Esophagus squamous epithelium (tissue), 5 donors: ENCODE measurements around the gene WDR82. TPM values are rescaled to one million over a fixed set of nuclear protein-coding genes. Genes with fewer than 3 reads are reported as not detected.

Source experiments
- DNase-seq: peaks from one replicate; lab custom pipeline; 2025; lab: John Stamatoyannopoulos, UW
- H3K27ac ChIP-seq, 4 donors: fragments of 200-600 bp; sonication (generic); one replicate each; pipeline ENCODE4 v1.5.1; 2016 to 2019; ENCODE audit warnings: mild to moderate bottlenecking in 1 of 4
- H3K27me3 ChIP-seq, 4 donors: fragments of 200-600 bp; sonication (generic); 1 replicate in 3 of 4; 2 replicates in 1 of 4; pipeline versions ENCODE4 v1.5.1 to v1.6.0; 2017 to 2021; ENCODE audit warnings: antibody characterized with exemption in 1 of 4
- H3K36me3 ChIP-seq, 3 donors: fragments of 200-600 bp; sonication (generic); one replicate each; pipeline ENCODE4 v1.5.1; 2016 to 2019
- H3K4me1 ChIP-seq, 3 donors: fragments of 200-600 bp; sonication (generic); one replicate each; pipeline ENCODE4 v1.5.1; 2017 to 2019
- H3K4me3 ChIP-seq, 4 donors: fragments of 200-600 bp; sonication (generic); 1 replicate in 3 of 4; 2 replicates in 1 of 4; pipeline ENCODE4 v1.5.1; 2016 to 2019; ENCODE audit warnings: mild to moderate bottlenecking in 2 of 4, moderate library complexity in 1 of 4
- H3K9me3 ChIP-seq, 3 donors: fragments of 200-600 bp; sonication (generic); one replicate each; pipeline ENCODE4 v1.5.1; 2016 to 2019
- POLR2A ChIP-seq, 4 donors: fragments of 450-650 bp; IDR thresholded peaks; one replicate each; pipeline ENCODE4 v1.6.1; 2017; ENCODE audit warnings: antibody characterized with exemption in 4 of 4, mild to moderate bottlenecking in 4 of 4, moderate library complexity in 3 of 4
- WGBS, 2 donors: methylation state at CpG; one replicate each; pipeline ENCODE4 v1.1.5; 2018; 5-methylcytosine and 5-hydroxymethylcytosine counted together
- intact Hi-C: fragments of 100-400 bp; cut with DNase I; formaldehyde crosslinking; loops from one replicate; pipeline ENCODE4 v1.15.0; 2022
- total RNA-seq, 4 donors: library from RNA; depleted of rRNA; stranded (reverse); fragments of >200 nt; gene quantifications; one replicate each; pipeline ENCODE4 v1.1.0, GENCODE V29; 2016
- TF ChIP-seq, protein P1 (sequence below), 6 experiments: fragments of 450-650 bp in 4 of 6; fragments of 200-600 bp in 2 of 6; sonication (generic) in 2 of 6; IDR thresholded peaks; one replicate each; pipeline ENCODE4 v1.5.1; 2016 to 2019; ENCODE audit warnings: antibody characterized with exemption in 6 of 6, mild to moderate bottlenecking in 4 of 6, moderate library complexity in 4 of 6
- donor health status: DM: yes; HTN: yes; CAD: no.

Gene WDR82
- total RNA-seq, 4 donors from 2014 or later = 42.7 to 58.7 (median 52.9) TPM

DNA sequence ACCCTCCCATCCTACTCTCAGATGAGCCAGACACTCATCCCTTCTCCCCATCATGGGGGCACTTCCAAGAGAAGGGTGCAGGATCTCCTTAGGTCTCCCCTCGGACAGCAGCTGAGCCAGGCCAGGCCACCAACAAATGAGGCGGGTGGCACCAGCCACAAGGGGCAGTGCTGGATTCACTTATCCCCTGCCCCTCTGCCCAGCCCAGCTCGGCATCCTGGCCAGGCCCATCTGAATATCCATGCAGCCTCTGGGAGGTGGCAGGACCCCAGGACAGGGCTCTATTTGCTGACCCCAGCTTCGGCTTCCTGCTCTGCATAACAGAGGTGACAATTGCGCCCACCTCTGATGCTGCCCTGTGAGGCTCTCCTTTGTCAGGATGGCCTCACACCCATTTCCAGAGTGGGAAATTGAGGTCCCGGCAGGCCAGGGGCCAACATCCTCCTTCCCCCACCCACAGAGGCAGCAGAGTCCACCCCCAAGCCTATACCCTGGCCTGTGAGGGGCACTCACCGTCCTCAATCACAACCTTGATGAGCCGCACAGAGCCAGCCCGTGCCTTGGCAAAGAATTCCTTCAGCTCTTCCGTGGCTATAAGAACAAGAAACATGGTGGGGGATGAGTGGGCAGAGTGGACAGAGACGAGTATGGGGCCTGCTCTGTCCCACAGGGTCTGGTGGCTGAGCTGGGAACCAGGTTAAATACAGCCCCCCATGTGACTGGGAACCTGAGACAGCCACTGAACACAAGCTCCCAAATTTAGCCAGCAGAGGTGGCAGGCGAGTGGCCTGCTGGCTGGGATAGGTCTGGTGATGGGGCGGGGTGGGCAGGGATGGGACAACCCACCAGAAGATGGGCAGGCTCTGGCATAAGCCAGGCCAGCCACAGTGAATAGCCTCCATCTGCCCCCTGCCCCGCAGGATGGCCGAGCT, 43.7 kb downstream of the WDR82 start:
- WGBS, 2 donors = 70 to 95% methylated on average over 6 to 7 of the region's 15 CpGs
- H3K27ac ChIP-seq = no peak overlapping the region
- H3K9me3 ChIP-seq = no peaks in the 10 kb centered on the region
- no peaks in the 10 kb centered on the region for H3K27me3 ChIP-seq
- no peak overlapping the region for H3K4me3 ChIP-seq
- H3K36me3 ChIP-seq = peaks cover 21 to 63% (median 23%) of the 10 kb centered on the region in 3 donors
- DNase-seq = no peak
- TF ChIP-seq, protein P1, sequence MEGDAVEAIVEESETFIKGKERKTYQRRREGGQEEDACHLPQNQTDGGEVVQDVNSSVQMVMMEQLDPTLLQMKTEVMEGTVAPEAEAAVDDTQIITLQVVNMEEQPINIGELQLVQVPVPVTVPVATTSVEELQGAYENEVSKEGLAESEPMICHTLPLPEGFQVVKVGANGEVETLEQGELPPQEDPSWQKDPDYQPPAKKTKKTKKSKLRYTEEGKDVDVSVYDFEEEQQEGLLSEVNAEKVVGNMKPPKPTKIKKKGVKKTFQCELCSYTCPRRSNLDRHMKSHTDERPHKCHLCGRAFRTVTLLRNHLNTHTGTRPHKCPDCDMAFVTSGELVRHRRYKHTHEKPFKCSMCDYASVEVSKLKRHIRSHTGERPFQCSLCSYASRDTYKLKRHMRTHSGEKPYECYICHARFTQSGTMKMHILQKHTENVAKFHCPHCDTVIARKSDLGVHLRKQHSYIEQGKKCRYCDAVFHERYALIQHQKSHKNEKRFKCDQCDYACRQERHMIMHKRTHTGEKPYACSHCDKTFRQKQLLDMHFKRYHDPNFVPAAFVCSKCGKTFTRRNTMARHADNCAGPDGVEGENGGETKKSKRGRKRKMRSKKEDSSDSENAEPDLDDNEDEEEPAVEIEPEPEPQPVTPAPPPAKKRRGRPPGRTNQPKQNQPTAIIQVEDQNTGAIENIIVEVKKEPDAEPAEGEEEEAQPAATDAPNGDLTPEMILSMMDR (IDR thresholded peaks at IDR 0.05) = no peak
- TF ChIP-seq POLR2A (IDR thresholded peaks at IDR 0.05) = no peak
- intact Hi-C loops = loop anchor here (5.0 kb wide), 1 partner anchor 38 kb away; no protein-coding TSS in a partner anchor
- H3K4me1 ChIP-seq = peaks cover 25 to 75% (median 28%) of the 10 kb centered on the region in 3 donors

DNA sequence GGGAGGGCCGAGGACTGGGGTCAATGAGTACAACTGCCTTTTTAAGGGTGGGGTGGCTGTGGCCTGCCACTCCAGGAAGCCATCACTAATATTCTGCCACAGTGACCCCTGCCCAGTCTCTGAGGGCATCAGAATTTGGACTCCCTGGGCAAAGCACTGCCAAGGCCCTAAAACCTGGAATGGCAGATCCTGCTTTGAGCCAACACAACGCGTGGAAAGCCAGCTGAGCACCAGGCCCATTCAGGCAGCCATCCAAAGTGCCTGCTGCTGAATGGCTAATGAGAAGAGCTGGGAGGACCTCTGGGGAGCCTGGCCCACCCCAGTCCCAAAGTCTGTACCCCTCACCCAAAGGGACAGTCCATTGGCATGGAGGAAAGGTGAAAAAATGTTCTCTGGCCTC, 44.5 kb downstream of the WDR82 start:
- TF ChIP-seq, protein P1 (IDR thresholded peaks at IDR 0.05) = no peak
- TF ChIP-seq POLR2A (IDR thresholded peaks at IDR 0.05) = no peak
- Histone ChIP-seq H3K27me3 (no peaks in the 10 kb centered on the region), H3K27ac (peak overlapping the region in 1 of 4 donors; percentile 14), H3K4me1 (peaks cover 23 to 69% (median 23%) of the 10 kb centered on the region in 3 donors), H3K36me3 (peaks cover 29 to 71% (median 31%) of the 10 kb centered on the region in 3 donors), H3K9me3 (no peaks in the 10 kb centered on the region), H3K4me3 (no peak overlapping the region)
- WGBS, 2 donors = 66 to 88% methylated on average over 1 to 3 of the region's 3 CpGs
- DNase-seq = no peak
- intact Hi-C loops = no loop called here

DNA sequence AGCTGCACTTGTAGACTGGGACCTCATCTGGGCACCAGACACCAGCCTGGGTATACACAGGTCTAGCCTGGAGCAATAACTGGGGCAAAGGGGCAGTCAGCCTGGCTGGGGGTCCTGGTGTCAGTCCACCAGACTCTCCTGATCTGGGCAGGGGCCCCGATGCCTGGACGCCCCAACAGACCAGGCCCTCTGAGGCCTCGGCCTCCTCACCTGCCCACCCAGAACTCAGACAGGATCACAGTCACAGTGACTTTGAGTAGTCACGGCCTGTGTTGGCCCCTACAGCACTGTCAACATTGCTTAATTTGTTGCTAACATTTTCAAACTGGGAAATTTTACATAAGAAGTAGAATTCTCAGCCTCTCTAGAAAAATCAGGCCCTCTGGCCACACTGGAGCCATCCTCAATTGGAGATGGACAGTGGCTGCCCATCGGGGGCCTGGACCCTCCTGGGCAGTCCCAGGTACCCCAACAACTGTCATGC, 45.3 kb downstream of the WDR82 start:
- H3K36me3 ChIP-seq = peaks cover 33 to 79% (median 39%) of the 10 kb centered on the region in 3 donors
- DNase-seq = no peak
- TF ChIP-seq POLR2A (IDR thresholded peaks at IDR 0.05) = no peak
- TF ChIP-seq, protein P1 (IDR thresholded peaks at IDR 0.05) = no peak
- 94 to 100% methylated on average over 2 to 3 of the region's 5 CpGs for WGBS, 2 donors
- peaks cover 20 to 62% (median 21%) of the 10 kb centered on the region in 3 donors for H3K4me1 ChIP-seq
- intact Hi-C loops = no loop called here
- H3K9me3 ChIP-seq = no peaks in the 10 kb centered on the region
- H3K27ac ChIP-seq = no peak overlapping the region
- H3K4me3 ChIP-seq = no peak overlapping the region
- no peaks in the 10 kb centered on the region for H3K27me3 ChIP-seq

- intact Hi-C loops = no loop called here
- peaks cover 33 to 85% (median 40%) of the 10 kb centered on the region in 3 donors for H3K36me3 ChIP-seq
- TF ChIP-seq POLR2A (IDR thresholded peaks at IDR 0.05) = no peak
- TF ChIP-seq, protein P1 (IDR thresholded peaks at IDR 0.05) = peak in 3 of 6 experiments; percentile 11 to 35 (median 29)
- no peaks in the 10 kb centered on the region for H3K27me3 ChIP-seq
- WGBS, 2 donors = 80 to 85% methylated on average over 9 to 11 of the region's 28 CpGs
- H3K9me3 ChIP-seq = no peaks in the 10 kb centered on the region
- no peak overlapping the region for H3K27ac ChIP-seq
- DNase-seq = no peak
- no peak overlapping the region for H3K4me3 ChIP-seq
- H3K4me1 ChIP-seq = peaks cover 14 to 56% (median 14%) of the 10 kb centered on the region in 3 donors
Observed at GRCh38 chr3:52232279-52233107, 46.0 kb downstream of the WDR82 start.
